Prostate gland (tissue), 2 donors: ENCODE measurements around the gene HESX1. TPM values are rescaled to one million over a fixed set of nuclear protein-coding genes. Genes with fewer than 3 reads are reported as not detected.

Source experiments
- DNase-seq: peaks from one replicate; pipeline ENCODE4 v3.0.0-alpha.2; 2019; ENCODE audit warnings: low spot score
- H3K27ac ChIP-seq, 2 donors: fragments of 200-600 bp; sonication (generic); 2 replicates each; pipeline ENCODE4 v1.5.1; 2017 to 2019
- H3K27me3 ChIP-seq: fragments of 200-600 bp; sonication (generic); replicated peaks from 2 replicates; pipeline ENCODE4 v1.5.1; 2019; ENCODE audit not compliant: insufficient read depth
- H3K36me3 ChIP-seq, 2 donors: fragments of 200-600 bp; sonication (generic); 1 replicate in 1 of 2; 2 replicates in 1 of 2; pipeline versions ENCODE4 v1.5.1 to v1.8.1; 2017 to 2019
- H3K4me1 ChIP-seq: fragments of 200-600 bp; sonication (generic); replicated peaks from 2 replicates; pipeline ENCODE4 v1.5.1; 2019
- H3K4me3 ChIP-seq, 2 donors: fragments of 200-600 bp; sonication (generic); 2 replicates each; pipeline ENCODE4 v1.5.1; 2017 to 2019
- H3K9me3 ChIP-seq: fragments of 200-600 bp; sonication (generic); 2 replicates; pipeline ENCODE4 v1.5.1; 2017
- POLR2A ChIP-seq: fragments of 450-650 bp; IDR thresholded peaks from one replicate; pipeline ENCODE4 v1.6.1; 2016; ENCODE audit warnings: antibody characterized with exemption, mild to moderate bottlenecking
- POLR2AphosphoS5 ChIP-seq: sonication (generic); formaldehyde crosslinking; IDR thresholded peaks from one replicate; pipeline ENCODE4 v1.6.1; 2017; ENCODE audit warnings: antibody characterized with exemption
- WGBS: methylation state at CpG from one replicate; pipeline ENCODE4 v1.1.5; 2018; 5-methylcytosine and 5-hydroxymethylcytosine counted together
- intact Hi-C: fragments of 100-400 bp; cut with DNase I; formaldehyde crosslinking; loops from one replicate; pipeline ENCODE4 v1.14.2; 2022
- total RNA-seq, 2 donors: library from RNA; depleted of rRNA; stranded (reverse); fragments of >200 nt; gene quantifications; one replicate each; pipeline ENCODE4 v1.1.0, GENCODE V29; 2016
- TF ChIP-seq, protein P1 (sequence below), 4 experiments: fragments of 200-600 bp in 2 of 4; fragments of 450-650 bp in 2 of 4; sonication (generic) in 2 of 4; IDR thresholded peaks; 1 replicate in 3 of 4; 2 replicates in 1 of 4; pipeline ENCODE4 v1.5.1; 2016 to 2019; ENCODE audit warnings: antibody characterized with exemption in 4 of 4, mild to moderate bottlenecking in 2 of 4, moderate library complexity in 2 of 4

HESX1 gene
- total RNA-seq, 2 donors from 2014 or later, result 0.23 to 3.6 TPM

- no peaks in the 10 kb centered on the region for H3K9me3 ChIP-seq
- H3K27me3 ChIP-seq, result no peaks in the 10 kb centered on the region
- no peaks in the 10 kb centered on the region for H3K4me1 ChIP-seq
- 29% methylated on average over 2 of the region's 2 CpGs for WGBS
- intact Hi-C loops, result loop anchor here (2.0 to 10.0 kb wide), 3 partner anchors 51 to 517 kb away; no protein-coding TSS in a partner anchor
- H3K27ac ChIP-seq, result no peak overlapping the region
- no peak overlapping the region for H3K4me3 ChIP-seq
- TF ChIP-seq POLR2AphosphoS5, result no peak
- TF ChIP-seq, protein P1, sequence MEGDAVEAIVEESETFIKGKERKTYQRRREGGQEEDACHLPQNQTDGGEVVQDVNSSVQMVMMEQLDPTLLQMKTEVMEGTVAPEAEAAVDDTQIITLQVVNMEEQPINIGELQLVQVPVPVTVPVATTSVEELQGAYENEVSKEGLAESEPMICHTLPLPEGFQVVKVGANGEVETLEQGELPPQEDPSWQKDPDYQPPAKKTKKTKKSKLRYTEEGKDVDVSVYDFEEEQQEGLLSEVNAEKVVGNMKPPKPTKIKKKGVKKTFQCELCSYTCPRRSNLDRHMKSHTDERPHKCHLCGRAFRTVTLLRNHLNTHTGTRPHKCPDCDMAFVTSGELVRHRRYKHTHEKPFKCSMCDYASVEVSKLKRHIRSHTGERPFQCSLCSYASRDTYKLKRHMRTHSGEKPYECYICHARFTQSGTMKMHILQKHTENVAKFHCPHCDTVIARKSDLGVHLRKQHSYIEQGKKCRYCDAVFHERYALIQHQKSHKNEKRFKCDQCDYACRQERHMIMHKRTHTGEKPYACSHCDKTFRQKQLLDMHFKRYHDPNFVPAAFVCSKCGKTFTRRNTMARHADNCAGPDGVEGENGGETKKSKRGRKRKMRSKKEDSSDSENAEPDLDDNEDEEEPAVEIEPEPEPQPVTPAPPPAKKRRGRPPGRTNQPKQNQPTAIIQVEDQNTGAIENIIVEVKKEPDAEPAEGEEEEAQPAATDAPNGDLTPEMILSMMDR (IDR thresholded peaks at IDR 0.05), result peak in 2 of 4 experiments; percentile 8 to 46
- H3K36me3 ChIP-seq, result no peaks in the 10 kb centered on the region
- no peak for DNase-seq
Measured at GRCh38 chr3:57221883-57222282, 22.1 kb upstream of the HESX1 start.

GRCh38 chr3:57206423-57206822, 6.6 kb upstream of the HESX1 start:
- H3K36me3 ChIP-seq, result no peaks in the 10 kb centered on the region
- intact Hi-C loops, result no loop called here
- WGBS, result 91% methylated on average over 2 of the region's 2 CpGs
- H3K4me1 ChIP-seq, result no peaks in the 10 kb centered on the region
- DNase-seq, result no peak
- no peak overlapping the region for H3K27ac ChIP-seq
- H3K27me3 ChIP-seq, result no peaks in the 10 kb centered on the region
- H3K4me3 ChIP-seq, result no peak overlapping the region
- no peaks in the 10 kb centered on the region for H3K9me3 ChIP-seq
- TF ChIP-seq POLR2A (no peak), POLR2AphosphoS5 (no peak)
- TF ChIP-seq, protein P1 (IDR thresholded peaks at IDR 0.05), result no peak

DNA sequence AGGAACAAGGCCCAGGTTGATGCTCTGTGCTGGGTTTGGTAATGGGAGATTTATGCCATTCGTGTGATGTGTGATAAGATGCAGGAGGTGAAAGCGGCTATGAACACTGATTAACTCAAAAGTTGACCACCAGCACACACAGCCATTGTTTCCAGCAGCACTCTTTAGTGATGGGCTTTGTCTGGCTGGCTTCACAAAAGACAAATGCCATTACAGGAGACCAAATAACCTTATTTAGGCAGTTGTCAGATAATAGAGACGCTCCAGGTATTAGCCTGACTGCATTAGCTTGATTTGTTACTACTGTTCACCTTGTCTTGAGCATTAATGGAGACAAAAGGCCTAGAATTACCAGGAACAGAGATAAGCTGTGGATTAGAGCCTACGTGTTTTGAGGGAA, 5.1 kb downstream of the HESX1 start:
- DNase-seq, result no peak
- Histone ChIP-seq H3K27ac (no peak overlapping the region), H3K9me3 (no peaks in the 10 kb centered on the region), H3K4me1 (no peaks in the 10 kb centered on the region), H3K36me3 (no peaks in the 10 kb centered on the region), H3K4me3 (no peak overlapping the region), H3K27me3 (no peaks in the 10 kb centered on the region)
- intact Hi-C loops, result no loop called here
- TF ChIP-seq POLR2A (no peak), POLR2AphosphoS5 (no peak)
- TF ChIP-seq, protein P1 (IDR thresholded peaks at IDR 0.05), result no peak
- WGBS, result 94% methylated on average over 4 of the region's 4 CpGs

GRCh38 chr3:57192028-57192427, 7.8 kb downstream of the HESX1 start:
- H3K27me3 ChIP-seq, result no peaks in the 10 kb centered on the region
- 92% methylated on average over 3 of the region's 3 CpGs for whole genome bisulfite sequencing
- no peaks in the 10 kb centered on the region for H3K36me3 ChIP-seq
- H3K27ac ChIP-seq, result no peak overlapping the region
- intact Hi-C loops, result no loop called here
- H3K4me3 ChIP-seq, result no peak overlapping the region
- TF ChIP-seq, protein P1 (IDR thresholded peaks at IDR 0.05), result no peak
- no peak for TF ChIP-seq POLR2A
- TF ChIP-seq POLR2AphosphoS5, result no peak
- no peak for DNase-seq
- no peaks in the 10 kb centered on the region for H3K4me1 ChIP-seq
- no peaks in the 10 kb centered on the region for H3K9me3 ChIP-seq

DNA sequence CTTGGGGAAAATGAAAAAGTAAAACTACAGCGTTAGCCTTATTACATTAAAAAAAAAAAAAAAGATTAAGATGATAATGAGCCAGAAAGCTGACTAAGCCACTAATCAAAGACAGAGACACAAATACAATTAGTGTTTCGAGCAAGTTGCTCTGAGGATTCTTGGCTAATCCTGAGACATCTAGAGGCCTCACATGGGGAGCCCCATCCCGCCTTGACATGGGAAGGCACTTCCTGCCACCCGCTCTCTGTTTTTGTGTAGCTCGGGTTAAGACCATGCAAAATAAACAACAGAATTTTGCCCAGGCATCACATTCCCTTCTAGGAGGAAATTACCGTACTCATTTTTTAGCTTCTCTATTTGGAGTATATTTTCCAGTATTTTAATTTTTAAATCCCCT, 15.3 kb downstream of the HESX1 start:
- TF ChIP-seq POLR2A, result no peak
- TF ChIP-seq POLR2AphosphoS5, result no peak
- TF ChIP-seq, protein P1 (IDR thresholded peaks at IDR 0.05), result no peak
- Histone ChIP-seq H3K27me3 (no peaks in the 10 kb centered on the region), H3K9me3 (no peaks in the 10 kb centered on the region), H3K4me1 (no peaks in the 10 kb centered on the region), H3K36me3 (no peaks in the 10 kb centered on the region), H3K4me3 (no peak overlapping the region), H3K27ac (no peak overlapping the region)
- no peak for DNase-seq
- WGBS, result 48% methylated on average over 6 of the region's 6 CpGs
- intact Hi-C loops, result no loop called here
